Measurements from ENCODE around the gene INSR.
"Not testable (repeated sequence)": the region's sequence is repeated elsewhere in the genome, so short reads cannot be mapped to it uniquely, and the experiment has no call there.

Gene INSR

DNA sequence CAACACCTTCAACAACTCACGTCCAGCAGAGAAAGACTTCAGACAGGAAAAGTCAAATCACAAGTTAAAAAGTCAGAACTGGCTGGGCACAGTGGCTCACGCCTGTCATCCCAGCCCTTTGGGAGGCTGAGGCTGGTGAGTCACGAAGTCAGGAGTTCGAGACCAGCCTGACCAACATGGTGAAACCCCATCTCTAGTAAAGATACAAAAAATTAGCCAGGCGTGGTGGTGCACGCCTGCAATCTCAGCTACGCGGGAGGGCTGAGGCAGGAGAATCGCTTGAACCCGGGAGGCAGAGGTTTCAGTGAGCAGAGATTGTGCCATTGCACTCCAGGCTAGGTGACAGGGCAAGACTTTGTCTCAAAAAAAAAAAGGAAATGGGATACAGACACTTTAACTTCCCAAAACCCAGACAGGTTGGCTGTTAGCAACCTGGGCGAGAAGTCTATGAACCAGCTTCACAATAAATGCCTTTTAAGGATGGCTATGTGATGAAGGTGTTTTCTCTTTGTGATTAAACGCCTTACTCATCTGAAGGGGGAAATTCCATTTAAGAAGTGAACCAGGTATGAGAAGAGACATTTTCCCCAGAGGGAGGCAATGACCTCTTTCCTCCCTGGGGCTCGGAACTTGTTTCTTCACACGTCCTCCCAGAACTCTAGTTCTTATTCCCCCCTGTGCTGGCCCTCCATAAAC lies 80.4 kb downstream of the INSR start:
- H3K36me3 Mint-ChIP-seq = no peaks in the 10 kb centered on the region
- ATAC-seq (ENCODE audit: low read depth) = peak; percentile 70
- no peak overlapping the region for H3K27ac Mint-ChIP-seq
- H3K9me3 Mint-ChIP-seq = no peaks in the 10 kb centered on the region
- no peak for DNase-seq (ENCODE audit: low spot score in 2 of 2)
- H3K4me1 Mint-ChIP-seq = peaks cover 18% of the 10 kb centered on the region
- H3K27me3 Mint-ChIP-seq = peaks cover 5% of the 10 kb centered on the region
- H3K4me3 Mint-ChIP-seq = no peak overlapping the region

DNA sequence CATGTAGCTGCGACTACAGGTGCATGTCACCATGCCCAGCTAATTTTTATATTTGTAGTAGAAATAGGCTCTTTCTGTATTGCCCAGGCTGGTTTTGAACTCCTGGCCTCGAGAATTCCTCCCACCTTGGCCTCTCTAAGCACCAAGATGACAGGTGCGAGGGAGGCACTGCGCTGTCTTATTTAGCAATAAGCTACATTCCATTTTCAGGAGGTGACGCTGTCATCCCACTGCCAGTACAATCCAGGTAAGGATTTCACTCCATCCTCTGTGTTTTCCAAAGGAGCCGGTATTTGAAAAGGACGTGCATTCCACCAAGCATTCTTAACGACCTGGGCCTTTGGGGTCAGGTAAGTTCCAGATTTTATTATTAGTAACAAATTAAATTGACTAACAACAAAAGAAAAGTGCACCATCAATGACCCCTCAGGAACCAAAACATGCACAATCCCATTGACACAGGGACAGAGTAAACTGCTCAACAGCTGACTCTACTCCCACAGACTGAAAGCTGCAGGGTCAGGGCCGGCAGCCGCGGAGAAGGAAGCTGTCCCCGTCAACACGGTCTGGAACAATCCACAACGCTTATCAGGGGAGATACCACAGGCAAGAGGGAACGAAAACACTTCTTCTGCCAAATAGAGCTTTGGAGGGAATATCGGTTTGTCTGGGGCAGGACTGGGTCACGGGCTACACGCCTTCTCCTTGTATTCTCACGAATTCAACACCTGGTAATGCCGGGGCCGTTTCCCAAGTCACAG lies 82.8 kb downstream of the INSR start:
- ATAC-seq (ENCODE audit: low read depth) = no peak
- H3K4me1 Mint-ChIP-seq = peaks cover 19% of the 10 kb centered on the region
- peaks cover 1% of the 10 kb centered on the region for H3K36me3 Mint-ChIP-seq

DNA sequence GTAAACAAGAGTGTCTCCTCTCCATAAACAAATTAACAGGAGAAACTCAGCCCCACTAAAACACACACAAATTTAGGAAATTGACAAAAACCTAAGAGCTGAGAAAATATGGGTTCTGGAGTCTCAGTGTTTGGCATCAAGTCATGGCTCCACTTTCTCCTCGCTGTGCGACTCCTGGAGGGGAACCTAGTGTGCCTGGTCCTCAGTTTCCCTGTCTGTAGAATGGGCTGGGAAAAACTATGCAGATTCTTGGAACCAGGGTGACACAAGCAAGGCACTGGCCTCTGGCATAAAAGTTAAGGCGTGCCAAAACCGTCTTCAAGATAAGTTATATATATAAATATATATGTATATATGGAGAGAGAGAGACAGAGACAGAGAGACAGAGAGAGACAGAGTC lies 83.9 kb downstream of the INSR start:
- peaks cover 1% of the 10 kb centered on the region for H3K36me3 Mint-ChIP-seq

More for the DNA sequence above, 82.8 kb downstream of the INSR start:
- peaks cover 5% of the 10 kb centered on the region for H3K27me3 Mint-ChIP-seq
- peaks cover 1% of the 10 kb centered on the region for H3K9me3 Mint-ChIP-seq
- H3K4me3 Mint-ChIP-seq = no peak overlapping the region
- no peak for DNase-seq (ENCODE audit: low spot score in 2 of 2)
- no peak overlapping the region for H3K27ac Mint-ChIP-seq

DNA sequence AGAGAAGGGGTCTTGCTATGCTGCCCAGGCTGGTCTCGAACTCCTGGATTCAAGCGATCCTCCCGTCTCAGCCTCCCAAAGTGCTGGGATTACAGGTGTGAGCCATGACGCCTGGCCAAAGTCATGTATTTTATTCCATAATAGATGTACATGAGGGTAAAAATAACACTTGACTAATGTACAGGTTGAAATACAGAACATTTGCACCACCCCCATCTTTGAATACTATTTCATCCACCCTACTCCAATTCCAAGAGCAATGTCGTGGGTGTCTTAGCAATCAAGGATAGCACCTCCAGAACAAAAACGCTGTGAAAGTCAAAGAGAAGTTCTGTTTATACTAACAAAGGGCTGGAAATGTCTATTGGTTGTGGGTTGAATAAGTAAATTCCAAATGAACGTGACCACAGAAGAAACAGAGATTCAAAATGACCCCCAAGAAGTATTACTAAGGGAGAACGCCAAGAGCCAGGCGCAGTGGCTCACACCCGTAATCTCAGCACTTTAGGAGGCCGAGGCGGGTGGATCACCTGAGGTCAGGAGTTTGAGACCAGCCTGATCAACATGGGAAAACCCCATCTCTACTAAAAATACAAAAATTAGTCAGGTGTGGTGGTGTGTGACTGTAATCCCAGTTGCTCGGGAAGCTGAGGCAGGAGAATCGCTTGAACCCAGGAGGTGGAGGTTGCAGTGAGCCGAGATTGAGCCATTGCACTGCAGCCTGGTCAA lies 84.5 kb downstream of the INSR start:
- ATAC-seq (ENCODE audit: low read depth); H3K27me3 Mint-ChIP-seq; H3K27ac Mint-ChIP-seq; DNase-seq (ENCODE audit: low spot score in 2 of 2); H3K9me3 Mint-ChIP-seq; H3K36me3 Mint-ChIP-seq: not testable (repeated sequence)
- peaks cover 19% of the 10 kb centered on the region for H3K4me1 Mint-ChIP-seq
- peak overlapping the region; percentile 6 for H3K4me3 Mint-ChIP-seq

More for the DNA sequence above, 83.9 kb downstream of the INSR start:
- Mint-ChIP-seq H3K4me3 (no peak overlapping the region), H3K27ac (no peak overlapping the region), H3K9me3 (peaks cover 1% of the 10 kb centered on the region), H3K4me1 (peaks cover 19% of the 10 kb centered on the region), H3K27me3 (peaks cover 5% of the 10 kb centered on the region)
- DNase-seq (ENCODE audit: low spot score in 2 of 2) (no peak), ATAC-seq (ENCODE audit: low read depth) (no peak)

GRCh38 chr19:7209036-7209435 lies 85.2 kb downstream of the INSR start:
- not testable (repeated sequence) for H3K27me3 Mint-ChIP-seq; H3K27ac Mint-ChIP-seq; ATAC-seq (ENCODE audit: low read depth); H3K4me3 Mint-ChIP-seq; DNase-seq (ENCODE audit: low spot score in 2 of 2); H3K36me3 Mint-ChIP-seq; H3K9me3 Mint-ChIP-seq
- H3K4me1 Mint-ChIP-seq = peaks cover 18% of the 10 kb centered on the region

GRCh38 chr19:7203332-7203731 lies 90.9 kb downstream of the INSR start:
- ATAC-seq (ENCODE audit: low read depth) (no peak), DNase-seq (ENCODE audit: low spot score in 2 of 2) (no peak)
- Mint-ChIP-seq H3K4me3 (no peak overlapping the region), H3K27me3 (peaks cover 9% of the 10 kb centered on the region), H3K27ac (no peak overlapping the region), H3K9me3 (peaks cover 1% of the 10 kb centered on the region), H3K36me3 (peaks cover 1% of the 10 kb centered on the region), H3K4me1 (peaks cover 14% of the 10 kb centered on the region)

GRCh38 chr19:7202888-7203287 lies 91.3 kb downstream of the INSR start:
- Mint-ChIP-seq H3K27ac (no peak overlapping the region), H3K36me3 (peaks cover 1% of the 10 kb centered on the region), H3K4me1 (peaks cover 10% of the 10 kb centered on the region), H3K27me3 (peaks cover 9% of the 10 kb centered on the region), H3K9me3 (peaks cover 1% of the 10 kb centered on the region), H3K4me3 (no peak overlapping the region)
- no peak for DNase-seq (ENCODE audit: low spot score in 2 of 2)
- ATAC-seq (ENCODE audit: low read depth) = no peak

DNA sequence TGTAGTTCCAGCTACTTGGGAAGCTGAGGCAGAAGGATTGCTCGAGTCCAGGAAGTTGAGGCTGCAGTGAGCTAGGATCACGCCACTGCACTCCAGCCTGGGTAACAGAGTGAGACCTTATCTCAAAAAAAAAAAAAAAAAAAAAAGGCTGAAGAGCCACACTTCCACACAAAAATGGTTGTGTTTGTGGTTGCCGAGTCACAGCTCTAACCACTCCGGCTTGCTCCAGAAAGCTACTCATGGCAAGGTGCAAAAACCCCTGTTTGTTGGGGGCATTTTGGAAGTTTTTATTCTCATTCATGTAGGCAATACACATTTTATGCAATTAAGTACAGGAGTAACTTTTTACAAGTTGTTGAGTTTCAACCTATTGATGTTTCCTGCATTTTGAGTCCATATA lies 93.5 kb downstream of the INSR start:
- H3K4me3 Mint-ChIP-seq = no peak overlapping the region

GRCh38 chr19:7199613-7200533 lies 94.3 kb downstream of the INSR start:
- H3K36me3 Mint-ChIP-seq = no peaks in the 10 kb centered on the region
- no peak for DNase-seq (ENCODE audit: low spot score in 2 of 2)
- peaks cover 8% of the 10 kb centered on the region for H3K27me3 Mint-ChIP-seq
- no peak for ATAC-seq (ENCODE audit: low read depth)
- peaks cover 18% of the 10 kb centered on the region for H3K4me1 Mint-ChIP-seq
- H3K4me3 Mint-ChIP-seq = peak overlapping the region; percentile 38
- no peaks in the 10 kb centered on the region for H3K9me3 Mint-ChIP-seq
- H3K27ac Mint-ChIP-seq = no peak overlapping the region

More for the DNA sequence above, 93.5 kb downstream of the INSR start:
- Mint-ChIP-seq H3K27ac (no peak overlapping the region), H3K27me3 (peaks cover 8% of the 10 kb centered on the region), H3K9me3 (no peaks in the 10 kb centered on the region), H3K36me3 (no peaks in the 10 kb centered on the region), H3K4me1 (peaks cover 18% of the 10 kb centered on the region)
- ATAC-seq (ENCODE audit: low read depth) (no peak), DNase-seq (ENCODE audit: low spot score in 2 of 2) (no peak)

GRCh38 chr19:7197760-7198696 lies 96.2 kb downstream of the INSR start:
- ATAC-seq (ENCODE audit: low read depth) (peak; percentile 88), DNase-seq (ENCODE audit: low spot score in 2 of 2) (peak; percentile 89)
- Mint-ChIP-seq H3K27ac (peak overlapping the region; percentile 98), H3K4me3 (peak overlapping the region; percentile 97), H3K27me3 (peaks cover 8% of the 10 kb centered on the region), H3K36me3 (no peaks in the 10 kb centered on the region), H3K9me3 (no peaks in the 10 kb centered on the region), H3K4me1 (peaks cover 18% of the 10 kb centered on the region)

DNA sequence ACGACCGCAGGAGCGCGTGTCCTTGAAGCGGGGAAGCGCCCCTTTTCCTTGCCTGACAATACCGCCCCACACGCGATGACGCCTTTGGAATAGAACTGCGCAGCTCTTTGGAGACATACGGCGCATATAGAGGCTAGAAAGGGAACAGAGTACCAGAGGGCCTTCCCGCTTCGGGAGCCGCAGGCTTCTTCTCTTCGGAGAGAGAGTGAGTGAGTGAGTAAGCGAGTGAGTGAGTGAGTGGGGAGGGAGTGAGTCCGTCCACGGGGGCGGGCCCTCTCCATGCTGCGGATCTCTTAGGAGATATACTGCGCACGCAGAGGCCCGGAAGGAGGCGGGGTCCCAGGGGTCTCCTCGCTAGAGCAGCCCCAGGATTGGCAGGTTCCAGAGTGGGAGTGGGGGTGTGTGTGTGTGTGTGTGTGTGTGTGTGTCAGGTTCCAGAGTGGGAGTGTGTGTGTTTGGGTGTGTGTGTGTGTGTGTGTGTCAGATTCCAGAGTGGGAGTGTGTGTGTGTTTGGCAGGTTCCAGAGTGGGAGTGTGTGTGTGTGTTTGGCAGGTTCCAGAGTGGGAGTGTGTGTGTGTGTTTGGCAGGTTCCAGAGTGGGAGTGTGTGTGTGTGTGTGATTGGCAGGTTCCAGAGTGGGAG lies 97.0 kb downstream of the INSR start:
- no peaks in the 10 kb centered on the region for H3K36me3 Mint-ChIP-seq
- peaks cover 18% of the 10 kb centered on the region for H3K4me1 Mint-ChIP-seq
- peak overlapping the region; percentile 97 for H3K4me3 Mint-ChIP-seq
- no peaks in the 10 kb centered on the region for H3K9me3 Mint-ChIP-seq
- peaks cover 7% of the 10 kb centered on the region for H3K27me3 Mint-ChIP-seq
- ATAC-seq (ENCODE audit: low read depth) (peak; percentile 52), DNase-seq (ENCODE audit: low spot score in 2 of 2) (peak; percentile 66 to 68)
- peak overlapping the region; percentile 98 for H3K27ac Mint-ChIP-seq

GRCh38 chr19:7196763-7197118 lies 97.5 kb downstream of the INSR start:
- H3K4me1 Mint-ChIP-seq = peaks cover 21% of the 10 kb centered on the region
- H3K36me3 Mint-ChIP-seq = no peaks in the 10 kb centered on the region
- peak overlapping the region; percentile 98 for H3K27ac Mint-ChIP-seq
- DNase-seq (ENCODE audit: low spot score in 2 of 2) (no peak), ATAC-seq (ENCODE audit: low read depth) (no peak)
- peak overlapping the region; percentile 97 for H3K4me3 Mint-ChIP-seq
- peaks cover 5% of the 10 kb centered on the region for H3K27me3 Mint-ChIP-seq
- no peaks in the 10 kb centered on the region for H3K9me3 Mint-ChIP-seq
